ENCODE data around the gene NUDT5. TPM values are rescaled to one million over a fixed set of nuclear protein-coding genes. Genes with fewer than 3 reads are reported as not detected.
"Not testable (repeated sequence)": the region's sequence is repeated elsewhere in the genome, so short reads cannot be mapped to it uniquely, and the experiment has no call there.

NUDT5 gene
- total RNA-seq, 1 donor from 2014 or later: 53.5 TPM

- no peaks in the 10 kb centered on the region for H3K9me3 Mint-ChIP-seq (ENCODE audit: unreplicated experiment)
- H3K4me1 Mint-ChIP-seq (ENCODE audit: low read depth, unreplicated experiment): peaks cover 9% of the 10 kb centered on the region
- H3K27ac Mint-ChIP-seq (ENCODE audit: unreplicated experiment): no peak overlapping the region
- no peak overlapping the region for H3K4me3 Mint-ChIP-seq (ENCODE audit: unreplicated experiment)
- TF ChIP-seq, protein P1, sequence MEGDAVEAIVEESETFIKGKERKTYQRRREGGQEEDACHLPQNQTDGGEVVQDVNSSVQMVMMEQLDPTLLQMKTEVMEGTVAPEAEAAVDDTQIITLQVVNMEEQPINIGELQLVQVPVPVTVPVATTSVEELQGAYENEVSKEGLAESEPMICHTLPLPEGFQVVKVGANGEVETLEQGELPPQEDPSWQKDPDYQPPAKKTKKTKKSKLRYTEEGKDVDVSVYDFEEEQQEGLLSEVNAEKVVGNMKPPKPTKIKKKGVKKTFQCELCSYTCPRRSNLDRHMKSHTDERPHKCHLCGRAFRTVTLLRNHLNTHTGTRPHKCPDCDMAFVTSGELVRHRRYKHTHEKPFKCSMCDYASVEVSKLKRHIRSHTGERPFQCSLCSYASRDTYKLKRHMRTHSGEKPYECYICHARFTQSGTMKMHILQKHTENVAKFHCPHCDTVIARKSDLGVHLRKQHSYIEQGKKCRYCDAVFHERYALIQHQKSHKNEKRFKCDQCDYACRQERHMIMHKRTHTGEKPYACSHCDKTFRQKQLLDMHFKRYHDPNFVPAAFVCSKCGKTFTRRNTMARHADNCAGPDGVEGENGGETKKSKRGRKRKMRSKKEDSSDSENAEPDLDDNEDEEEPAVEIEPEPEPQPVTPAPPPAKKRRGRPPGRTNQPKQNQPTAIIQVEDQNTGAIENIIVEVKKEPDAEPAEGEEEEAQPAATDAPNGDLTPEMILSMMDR (IDR thresholded peaks at IDR 0.05; ENCODE audit: partially characterized antibody, unreplicated experiment): no peak
- no peaks in the 10 kb centered on the region for H3K36me3 Mint-ChIP-seq (ENCODE audit: unreplicated experiment)
- H3K27me3 Mint-ChIP-seq (ENCODE audit: unreplicated experiment): no peaks in the 10 kb centered on the region
- no peak for DNase-seq
These were observed 41.9 kb upstream of the NUDT5 start for GRCh38 chr10:12237265-12238220.

DNA sequence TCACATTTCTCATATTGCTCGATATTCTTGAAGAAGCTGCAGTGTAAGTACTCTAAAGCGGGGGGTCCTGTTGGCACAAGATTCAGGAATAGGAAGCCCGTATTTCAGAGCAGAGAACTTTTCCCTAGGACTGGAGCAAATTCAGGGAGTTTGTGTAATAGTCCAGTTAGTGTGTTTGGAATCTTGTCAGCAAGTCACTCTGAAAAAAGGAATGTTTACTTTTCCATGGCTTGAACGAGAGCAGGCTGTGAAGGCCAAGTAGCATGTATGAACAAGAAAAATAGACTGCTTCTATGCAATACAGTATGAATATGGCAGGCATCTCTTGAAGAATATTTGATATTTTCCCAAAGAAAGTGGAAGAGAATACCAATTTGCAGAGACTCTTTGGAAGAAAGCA, 40.1 kb upstream of the NUDT5 start:
- Mint-ChIP-seq H3K9me3 (ENCODE audit: unreplicated experiment) (no peaks in the 10 kb centered on the region), H3K27ac (ENCODE audit: unreplicated experiment) (no peak overlapping the region), H3K27me3 (ENCODE audit: unreplicated experiment) (no peaks in the 10 kb centered on the region), H3K4me3 (ENCODE audit: unreplicated experiment) (no peak overlapping the region), H3K4me1 (ENCODE audit: low read depth, unreplicated experiment) (no peaks in the 10 kb centered on the region), H3K36me3 (ENCODE audit: unreplicated experiment) (peaks cover 1% of the 10 kb centered on the region)
- TF ChIP-seq, protein P1 (IDR thresholded peaks at IDR 0.05; ENCODE audit: partially characterized antibody, unreplicated experiment): no peak
- no peak for DNase-seq

DNA sequence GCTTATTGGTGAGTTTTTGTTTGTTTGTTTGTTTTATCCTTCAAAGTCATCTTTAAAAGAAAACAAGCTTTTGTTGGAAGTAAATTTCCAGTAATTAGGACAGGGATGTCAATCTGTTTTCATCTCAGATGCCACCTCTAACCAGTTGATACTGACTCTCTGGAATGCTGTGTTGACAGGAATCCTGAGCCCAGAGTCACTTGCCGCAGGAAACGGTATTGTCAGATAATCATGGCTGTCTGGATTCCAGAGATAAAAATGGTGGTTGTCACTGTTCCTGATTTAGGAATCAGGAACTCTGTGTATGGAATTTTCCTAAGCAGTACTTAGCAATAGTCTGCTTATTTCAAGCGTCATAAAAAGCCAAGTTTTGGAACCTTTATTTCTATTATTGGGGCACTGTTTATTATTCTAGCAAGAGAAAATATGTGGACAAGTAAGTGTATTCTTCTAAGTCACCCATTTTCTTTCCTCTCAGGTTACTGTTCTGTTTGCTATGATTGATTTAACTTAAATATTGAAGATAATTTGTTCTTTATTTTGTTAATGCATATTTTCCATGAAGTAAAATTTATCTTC, 39.5 kb upstream of the NUDT5 start:
- DNase-seq: no peak
- Mint-ChIP-seq H3K36me3 (ENCODE audit: unreplicated experiment) (peaks cover 4% of the 10 kb centered on the region), H3K4me3 (ENCODE audit: unreplicated experiment) (no peak overlapping the region), H3K9me3 (ENCODE audit: unreplicated experiment) (no peaks in the 10 kb centered on the region), H3K27me3 (ENCODE audit: unreplicated experiment) (no peaks in the 10 kb centered on the region), H3K4me1 (ENCODE audit: low read depth, unreplicated experiment) (no peaks in the 10 kb centered on the region), H3K27ac (ENCODE audit: unreplicated experiment) (no peak overlapping the region)
- TF ChIP-seq, protein P1 (IDR thresholded peaks at IDR 0.05; ENCODE audit: partially characterized antibody, unreplicated experiment): no peak

DNA sequence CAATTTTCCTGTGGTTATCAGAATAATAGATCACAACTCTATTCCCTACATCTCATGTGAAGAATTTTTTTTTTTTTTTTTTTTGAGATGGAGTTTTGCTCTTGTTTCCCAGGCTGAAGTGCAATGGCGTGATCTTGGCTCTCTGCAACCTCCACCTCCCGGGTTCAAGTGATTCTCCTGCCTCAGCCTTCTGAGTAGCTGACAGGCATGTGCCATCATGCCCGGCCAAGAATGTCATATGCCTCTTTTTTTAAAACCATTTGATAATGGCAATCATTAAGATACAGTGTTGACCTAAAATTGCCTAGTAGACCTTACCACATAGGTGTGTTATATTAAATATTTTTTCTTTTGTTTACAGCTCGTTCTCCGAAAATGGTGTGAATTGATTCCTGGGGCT, 39.0 kb upstream of the NUDT5 start:
- DNase-seq; H3K9me3 Mint-ChIP-seq (ENCODE audit: unreplicated experiment); H3K4me1 Mint-ChIP-seq (ENCODE audit: low read depth, unreplicated experiment); H3K27me3 Mint-ChIP-seq (ENCODE audit: unreplicated experiment); H3K36me3 Mint-ChIP-seq (ENCODE audit: unreplicated experiment); H3K27ac Mint-ChIP-seq (ENCODE audit: unreplicated experiment); H3K4me3 Mint-ChIP-seq (ENCODE audit: unreplicated experiment): not testable (repeated sequence)

- H3K27ac Mint-ChIP-seq (ENCODE audit: unreplicated experiment): peak overlapping the region; percentile 81
- peaks cover 13% of the 10 kb centered on the region for H3K4me1 Mint-ChIP-seq (ENCODE audit: low read depth, unreplicated experiment)
- peaks cover 1% of the 10 kb centered on the region for H3K9me3 Mint-ChIP-seq (ENCODE audit: unreplicated experiment)
- H3K36me3 Mint-ChIP-seq (ENCODE audit: unreplicated experiment): peaks cover 13% of the 10 kb centered on the region
- no peak for DNase-seq
- H3K4me3 Mint-ChIP-seq (ENCODE audit: unreplicated experiment): no peak overlapping the region
- TF ChIP-seq, protein P1 (IDR thresholded peaks at IDR 0.05; ENCODE audit: partially characterized antibody, unreplicated experiment): no peak
- no peaks in the 10 kb centered on the region for H3K27me3 Mint-ChIP-seq (ENCODE audit: unreplicated experiment)
These were observed 33.2 kb upstream of the NUDT5 start for GRCh38 chr10:12228851-12229250.

GRCh38 chr10:12226438-12226837, 30.7 kb upstream of the NUDT5 start:
- peaks cover 13% of the 10 kb centered on the region for H3K36me3 Mint-ChIP-seq (ENCODE audit: unreplicated experiment)
- not testable (repeated sequence) for H3K27me3 Mint-ChIP-seq (ENCODE audit: unreplicated experiment); DNase-seq; H3K9me3 Mint-ChIP-seq (ENCODE audit: unreplicated experiment); H3K27ac Mint-ChIP-seq (ENCODE audit: unreplicated experiment); H3K4me3 Mint-ChIP-seq (ENCODE audit: unreplicated experiment)
- peaks cover 13% of the 10 kb centered on the region for H3K4me1 Mint-ChIP-seq (ENCODE audit: low read depth, unreplicated experiment)

All from glutamatergic neuron (in vitro differentiated cells).